Superior temporal gyrus (tissue), 1 donor: ENCODE measurements around the gene DOCK3.
"Not testable (repeated sequence)": the region's sequence is repeated elsewhere in the genome, so short reads cannot be mapped to it uniquely, and the experiment has no call there.

ENCODE experiments used
- DNase-seq: peaks from one replicate; pipeline ENCODE4 v3.0.0-alpha.2; 2016; ENCODE audit errors: extremely low spot score

Gene DOCK3

DNA sequence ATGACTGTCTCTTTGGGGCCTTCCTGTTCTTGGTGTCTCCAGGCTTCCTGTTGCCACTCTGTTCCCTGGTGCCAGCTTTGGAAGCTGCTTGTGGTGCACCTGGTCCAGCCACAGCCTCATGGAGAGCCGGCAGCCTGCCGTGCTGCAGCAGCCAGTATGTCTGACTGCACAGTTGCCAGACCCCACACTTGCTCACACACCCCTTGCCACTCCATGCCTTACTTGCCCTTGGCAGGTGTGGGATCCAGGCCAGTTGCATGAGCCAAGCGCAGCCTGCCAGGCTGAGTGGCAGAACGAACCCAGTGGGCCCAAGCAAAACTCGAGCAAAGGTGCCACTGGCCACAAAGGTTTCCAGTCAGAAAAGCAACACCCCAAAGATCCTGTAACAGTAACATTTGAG, 309.2 kb downstream of the DOCK3 start:
- DNase-seq: no peak

DNA sequence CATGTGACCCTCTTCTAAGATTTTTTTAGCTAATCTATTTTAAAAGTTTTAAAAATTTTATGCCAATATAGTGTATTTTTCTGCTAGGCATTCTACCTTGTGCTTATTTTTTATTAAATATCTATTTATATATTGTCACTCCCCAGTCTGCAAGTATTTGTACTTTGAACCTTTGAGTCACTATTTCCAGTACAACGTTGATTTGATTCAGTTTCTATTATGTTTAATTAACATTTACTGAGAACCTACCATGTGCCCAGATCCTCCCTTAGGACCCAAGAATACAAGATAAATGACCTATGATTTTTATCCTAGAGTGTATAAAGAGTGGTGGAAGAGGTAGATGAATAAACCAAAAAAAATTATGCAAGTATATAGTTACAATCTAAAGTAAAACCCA, 311.2 kb downstream of the DOCK3 start:
- DNase-seq: no peak

DNA sequence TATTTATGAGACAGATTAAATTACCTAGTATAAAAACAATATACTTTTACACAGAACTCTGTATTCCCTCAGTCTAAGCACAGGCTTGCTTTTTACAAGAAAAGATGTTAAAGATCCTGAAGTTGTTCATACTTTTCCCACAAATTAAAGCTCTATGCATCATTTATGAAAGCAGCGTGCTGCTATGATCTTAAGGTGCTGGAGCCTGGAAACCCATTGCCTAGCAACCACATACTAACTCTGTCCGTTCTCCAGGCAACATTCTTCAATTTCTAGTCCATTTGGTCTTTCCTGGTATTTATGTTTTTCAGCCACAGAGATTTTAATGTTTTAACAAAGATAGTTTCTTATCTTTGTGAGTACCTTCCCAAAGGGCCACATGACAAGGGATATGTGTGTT, 312.0 kb downstream of the DOCK3 start:
- no peak for DNase-seq

DNA sequence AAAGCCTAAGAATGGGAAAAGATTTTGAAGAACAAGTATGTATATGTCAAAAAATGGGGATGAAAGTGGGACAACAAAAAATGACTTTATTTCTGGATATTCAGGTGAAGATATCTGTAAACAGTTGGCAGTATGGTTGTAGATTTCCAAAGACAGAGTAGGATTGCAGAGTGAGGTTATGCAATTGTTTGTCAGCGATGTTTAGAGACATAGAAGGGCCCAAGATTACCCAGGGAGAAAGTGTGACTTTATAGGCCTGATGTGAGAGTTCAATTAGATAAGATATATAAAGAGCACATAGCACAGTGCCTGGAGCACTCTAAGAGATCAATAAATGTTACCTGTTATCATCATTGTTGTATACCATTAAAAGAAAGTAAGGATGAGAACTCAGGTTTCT, 319.8 kb downstream of the DOCK3 start:
- DNase-seq: no peak

DNA sequence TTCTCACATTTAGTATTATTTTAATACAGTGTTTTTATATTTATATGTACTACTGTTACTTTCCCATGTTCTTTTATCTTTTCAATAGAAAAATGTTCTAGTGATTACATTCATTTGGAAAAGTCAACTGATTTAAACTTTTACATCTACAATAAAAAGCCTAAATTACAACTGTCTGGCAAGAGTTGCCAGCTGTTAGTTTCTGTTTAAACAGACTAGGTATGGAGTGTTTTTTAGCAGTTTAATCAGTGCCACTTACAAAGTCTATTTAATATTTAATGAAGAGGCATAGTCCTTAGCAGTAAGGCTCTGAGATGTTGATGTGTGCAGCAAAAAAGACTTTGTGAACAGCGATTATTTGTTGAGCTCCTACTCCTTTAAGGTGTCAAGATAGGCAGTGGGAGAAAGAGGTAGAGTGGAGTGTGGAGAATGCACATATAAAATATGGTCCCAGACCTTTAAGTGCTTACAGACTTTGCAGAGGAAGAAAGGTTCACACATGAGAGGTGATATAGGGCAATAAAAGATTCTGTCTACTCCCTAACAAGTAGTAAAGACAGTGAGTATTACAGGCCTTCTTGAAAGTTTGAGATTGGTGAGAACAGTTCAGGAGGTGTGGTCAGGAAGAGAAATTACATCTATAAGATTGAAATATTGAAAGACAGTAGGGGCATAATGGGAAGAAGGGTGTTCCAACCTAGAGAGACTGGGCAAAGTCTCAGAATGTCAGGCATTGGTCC, 320.5 kb downstream of the DOCK3 start:
- DNase-seq: no peak

DNA sequence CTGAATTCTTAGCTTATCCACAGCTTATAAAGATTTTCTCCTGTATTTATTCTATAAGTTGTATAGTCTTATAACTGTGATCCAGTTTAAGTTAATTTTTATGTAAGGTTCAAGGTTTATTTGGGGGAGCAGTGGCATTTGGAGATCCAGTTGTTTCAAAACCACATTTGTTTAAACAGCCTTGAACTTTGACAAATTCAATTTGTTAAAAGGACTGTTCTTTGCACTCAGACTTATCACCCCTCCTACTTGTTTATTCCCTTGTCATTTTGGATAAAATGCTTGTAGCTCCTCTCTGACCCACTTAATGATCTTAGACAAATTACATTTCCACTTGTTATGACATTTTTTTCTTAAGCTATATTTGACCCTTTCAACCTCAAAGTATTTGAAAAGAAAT, 327.8 kb downstream of the DOCK3 start:
- no peak for DNase-seq

DNA sequence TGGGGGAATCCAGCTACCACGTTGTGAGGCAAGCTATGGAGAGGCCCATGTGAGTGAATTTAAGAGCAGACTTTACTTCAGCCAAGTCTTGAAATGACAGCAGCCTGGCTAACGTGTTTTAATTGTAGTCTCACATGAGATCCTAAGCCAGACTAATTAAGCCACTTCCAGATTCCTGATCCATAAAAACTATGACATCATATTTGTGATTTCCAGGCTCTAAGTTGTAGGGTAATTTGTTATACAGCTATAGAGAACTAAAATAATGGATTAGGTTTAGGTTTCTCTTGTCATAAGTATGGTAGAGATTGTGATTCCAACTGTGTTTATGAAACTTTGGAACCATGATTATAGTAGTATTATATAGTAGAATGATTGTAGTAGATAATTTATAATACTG, 329.5 kb downstream of the DOCK3 start:
- DNase-seq: no peak

DNA sequence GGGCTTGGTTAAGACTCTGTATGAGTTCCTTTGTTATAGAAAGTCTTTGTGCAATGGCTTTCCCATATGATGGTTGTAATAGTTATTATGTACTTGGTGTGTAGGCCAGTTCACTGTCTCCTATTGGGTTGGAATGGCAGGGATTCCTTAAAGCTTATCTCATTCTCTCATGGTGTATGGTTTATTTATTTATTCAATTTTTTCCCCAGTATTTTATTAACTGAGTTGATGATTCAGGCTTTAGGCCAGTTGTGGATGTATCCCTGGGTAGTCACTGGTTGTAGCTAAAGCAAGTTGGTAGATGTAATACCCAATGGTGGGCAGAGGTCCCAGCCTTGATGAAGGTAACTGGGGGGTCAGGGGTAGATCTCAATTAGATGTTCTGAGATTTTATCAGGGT, 349.4 kb downstream of the DOCK3 start:
- DNase-seq: no peak

DNA sequence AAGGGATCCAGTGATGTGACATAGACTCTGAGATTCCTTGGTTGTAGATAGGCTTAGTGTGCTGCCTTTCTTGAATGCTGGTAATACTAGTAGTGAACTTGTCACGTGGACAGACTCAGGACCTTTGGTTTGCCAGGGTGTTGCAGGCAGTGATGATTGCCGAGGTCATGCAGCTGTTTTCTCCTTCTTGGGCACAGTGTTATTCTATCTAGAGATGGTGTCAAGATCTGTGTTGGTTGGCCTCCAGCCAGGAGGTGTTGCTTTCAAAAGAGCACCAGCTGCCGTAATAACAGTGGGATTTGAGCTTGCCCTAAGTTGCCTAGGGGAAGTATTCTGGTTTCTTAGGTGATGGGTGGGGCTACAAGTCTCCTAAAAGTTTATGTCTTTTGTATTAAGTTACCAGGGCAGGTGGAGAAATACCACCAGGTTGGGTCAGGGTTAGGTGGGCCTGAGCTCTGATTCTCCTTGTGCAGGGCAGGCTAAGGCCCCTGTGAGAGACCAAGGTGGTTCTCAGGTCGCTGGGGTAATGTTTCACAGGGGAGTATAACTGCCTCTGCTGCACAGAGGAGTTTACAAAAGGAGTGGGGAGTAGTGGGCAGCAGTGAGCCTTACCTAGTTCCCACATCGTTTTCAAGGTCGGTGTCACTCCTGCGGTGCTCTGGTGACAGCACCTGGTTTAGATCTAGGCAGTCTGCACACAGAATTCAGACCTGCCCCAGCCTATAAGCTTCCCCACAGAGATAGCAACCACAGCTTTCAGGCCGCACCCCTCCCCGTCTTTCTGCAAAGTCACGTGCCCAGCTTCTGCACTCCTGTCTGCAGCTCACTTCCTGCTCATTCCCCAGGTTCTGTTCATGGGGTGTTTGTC, 350.3 kb downstream of the DOCK3 start:
- DNase-seq: no peak

DNA sequence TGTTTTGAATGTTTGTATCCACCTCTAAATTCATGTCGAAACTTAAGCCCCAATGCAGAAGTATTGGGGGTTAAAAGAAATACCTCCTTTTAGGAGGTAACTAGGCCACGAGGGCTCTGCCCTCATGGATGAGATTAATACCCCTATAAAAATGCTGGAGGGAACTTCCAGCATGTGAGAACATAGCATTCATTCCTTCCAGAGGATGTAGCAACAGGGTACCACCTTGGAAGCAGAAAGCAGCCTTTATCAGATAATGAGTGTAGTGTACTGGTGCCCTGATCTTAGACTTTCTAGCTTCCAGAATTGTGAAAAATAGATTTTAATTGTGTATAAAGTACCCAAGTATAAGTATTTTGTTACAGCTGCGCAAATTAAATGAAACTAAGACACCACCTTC, 356.9 kb downstream of the DOCK3 start:
- DNase-seq: no peak

DNA sequence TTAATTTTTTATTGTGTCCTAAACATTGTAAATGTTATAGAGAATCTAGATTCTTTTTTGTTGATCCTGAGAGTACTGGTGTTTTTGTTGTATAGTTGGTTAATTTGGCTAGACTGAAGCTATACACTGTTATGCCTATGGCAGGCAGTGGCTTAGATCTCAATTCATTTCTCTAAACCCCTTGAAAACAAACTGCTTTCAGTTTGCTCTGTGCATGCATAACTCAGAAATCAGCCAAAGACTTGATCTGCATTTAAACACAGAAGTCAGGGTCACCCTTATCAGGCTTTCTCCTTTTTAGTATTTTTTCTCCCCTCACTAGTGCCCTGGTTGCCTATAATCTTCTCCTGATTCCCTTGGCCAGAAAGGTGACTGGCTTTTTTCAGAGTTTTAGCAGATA, 360.9 kb downstream of the DOCK3 start:
- no peak for DNase-seq

DNA sequence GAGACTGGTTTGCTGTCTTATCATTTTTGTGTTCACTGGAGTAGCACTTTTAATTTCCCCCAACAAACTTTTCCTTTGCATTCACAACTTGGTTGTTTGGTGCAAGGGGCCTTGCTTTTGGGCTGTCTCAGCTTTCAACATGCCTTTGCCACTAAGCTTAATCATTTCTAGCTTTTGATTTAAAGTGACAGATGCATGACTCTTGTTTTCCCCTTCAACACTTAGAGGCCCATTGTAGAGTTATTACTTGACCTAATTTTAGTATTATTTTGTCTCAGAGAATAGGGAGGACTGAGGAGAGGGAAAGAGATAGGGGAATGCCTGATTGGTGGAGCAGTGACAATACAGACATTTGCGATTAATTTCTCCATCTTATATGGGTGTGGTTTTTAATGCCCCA, 370.3 kb downstream of the DOCK3 start:
- DNase-seq: no peak

DNA sequence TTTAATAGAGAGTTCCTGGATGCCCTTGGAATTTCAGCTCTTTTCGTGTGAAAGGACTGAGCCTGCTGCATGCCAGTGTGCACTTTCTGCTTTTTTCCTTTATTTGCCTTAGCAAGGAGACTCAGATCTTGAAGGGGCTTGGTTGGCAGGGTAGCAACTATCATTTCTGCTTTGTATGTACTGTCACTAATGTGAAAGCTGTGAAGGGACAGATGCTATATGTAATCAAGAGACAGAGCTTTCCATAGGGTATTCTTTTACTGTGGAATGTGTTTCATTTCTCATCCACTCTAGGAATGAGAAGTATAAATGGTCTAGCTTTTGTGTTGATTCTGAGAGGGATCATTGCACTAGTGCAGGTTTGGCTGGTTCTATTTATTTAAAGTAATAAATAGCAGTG, 377.8 kb downstream of the DOCK3 start:
- DNase-seq: no peak

DNA sequence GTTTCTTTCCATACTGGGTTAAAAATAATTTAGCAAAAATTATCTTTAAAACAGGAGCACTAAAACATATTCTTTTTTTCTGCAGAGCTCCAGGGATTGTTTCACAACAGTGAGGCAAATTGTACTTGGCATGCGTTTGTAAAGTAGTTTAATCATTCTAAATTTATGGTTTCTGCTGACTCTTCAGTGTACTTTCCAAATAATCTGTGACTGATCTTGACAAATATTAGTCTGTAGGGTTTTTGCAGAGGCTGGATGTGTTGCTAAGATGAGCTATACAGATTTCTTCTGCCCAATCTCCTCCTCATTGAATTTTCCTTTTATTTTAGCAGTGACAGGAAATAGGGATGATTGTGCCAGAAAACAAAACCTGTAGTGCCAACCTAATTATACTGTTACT, 382.4 kb downstream of the DOCK3 start:
- DNase-seq: no peak

DNA sequence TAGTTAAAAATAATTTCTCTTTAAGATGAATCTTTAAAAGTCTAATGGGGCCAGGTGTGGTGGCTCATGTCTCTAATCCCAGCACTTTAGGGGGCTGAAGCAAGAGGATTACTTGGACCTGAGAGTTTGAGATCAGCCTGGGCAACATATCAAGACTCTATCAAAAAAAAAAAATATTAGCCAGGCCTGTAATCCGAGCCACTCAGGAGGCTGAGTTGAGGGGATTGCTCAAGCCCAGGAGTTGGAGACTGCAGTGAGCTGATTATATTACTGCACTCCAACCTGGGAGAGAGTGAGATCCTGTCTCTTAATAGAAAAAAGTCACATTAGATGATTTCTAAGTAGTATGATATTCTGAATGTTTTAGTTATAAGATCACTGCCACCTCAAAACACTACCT, 388.3 kb downstream of the DOCK3 start:
- no peak for DNase-seq

DNA sequence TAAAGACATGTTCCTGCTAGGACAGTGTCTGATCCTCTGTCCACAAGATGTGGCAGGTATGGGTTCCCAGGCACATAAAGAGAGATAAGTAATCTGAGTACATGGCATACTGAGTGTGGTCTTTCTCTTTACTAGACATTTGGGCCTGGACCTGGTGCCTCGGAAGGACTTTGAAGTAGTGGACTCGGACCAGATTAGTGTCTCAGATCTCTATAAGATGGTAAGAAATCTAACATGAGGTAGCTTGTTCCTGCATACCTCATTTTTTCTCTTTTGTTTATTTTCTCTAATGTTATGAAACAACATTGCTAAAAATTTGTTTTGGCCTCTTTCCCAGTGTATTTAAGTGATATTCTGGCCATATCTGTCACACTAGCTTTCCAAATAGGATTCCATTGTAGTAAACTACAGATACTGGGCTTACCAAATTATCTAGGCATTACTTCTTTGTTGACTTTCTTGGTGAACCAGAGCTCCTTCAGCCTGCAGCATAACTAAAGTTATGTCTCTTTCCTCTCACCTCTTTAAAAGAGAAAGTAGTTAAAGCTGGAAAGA, 400.6 kb downstream of the DOCK3 start:
- no peak for DNase-seq

DNA sequence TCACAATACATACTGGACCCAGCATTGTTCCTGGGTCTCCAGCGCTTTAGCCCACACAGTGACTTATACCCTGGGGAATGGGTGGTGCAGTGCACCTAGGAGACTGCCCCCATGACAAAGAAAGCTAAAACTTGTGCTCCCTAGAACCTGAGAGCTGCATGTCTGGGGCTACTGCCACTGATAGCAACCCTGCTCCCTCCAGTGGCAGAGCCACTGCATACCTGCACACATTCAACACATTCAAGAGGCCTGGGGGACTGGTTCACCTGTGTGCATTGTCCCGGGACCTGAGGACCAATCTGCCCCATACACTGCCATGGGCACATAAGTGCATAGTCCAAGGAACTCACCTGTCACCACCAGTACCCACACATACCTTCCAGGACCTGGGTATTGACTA, 407.6 kb downstream of the DOCK3 start:
- no peak for DNase-seq

DNA sequence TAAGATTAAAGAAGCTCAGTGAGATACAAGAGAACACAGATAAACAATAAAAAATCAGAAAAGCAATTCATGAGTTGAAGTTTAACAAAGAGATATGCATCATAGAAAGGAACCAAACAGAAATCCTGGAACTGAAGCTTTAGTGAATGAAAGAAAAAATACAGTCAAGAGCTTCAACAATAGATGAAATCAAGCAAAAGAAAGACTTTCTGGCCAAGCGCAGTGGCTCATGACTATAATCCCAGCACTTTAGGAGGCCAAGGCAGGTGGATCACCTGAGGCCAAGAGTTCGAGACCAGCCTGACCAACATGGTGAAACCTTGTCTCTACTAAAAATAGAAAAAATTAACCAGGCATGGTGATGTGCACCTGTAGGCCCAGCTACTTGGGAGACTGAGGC, 408.8 kb downstream of the DOCK3 start:
- no peak for DNase-seq

DNA sequence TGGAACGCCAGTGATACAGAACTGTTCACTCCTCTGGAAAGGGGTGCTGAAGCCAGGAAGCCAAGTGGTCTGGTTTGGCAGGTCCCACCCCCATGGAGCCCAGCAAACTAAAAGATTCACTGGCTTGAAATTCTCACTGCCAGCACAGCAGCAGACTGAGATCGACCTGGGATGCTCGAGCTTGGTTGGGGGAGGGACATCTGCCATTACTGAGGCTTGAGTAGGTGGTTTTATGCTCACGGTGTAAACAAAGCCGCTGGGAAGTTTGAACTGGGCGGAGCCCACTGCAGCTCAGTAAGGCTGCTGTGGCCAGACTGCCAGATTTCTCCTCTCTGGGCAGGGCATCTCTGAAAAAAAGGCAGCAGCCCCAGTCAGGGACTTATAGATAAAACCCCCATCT, 417.4 kb downstream of the DOCK3 start:
- not testable (repeated sequence) for DNase-seq

DNA sequence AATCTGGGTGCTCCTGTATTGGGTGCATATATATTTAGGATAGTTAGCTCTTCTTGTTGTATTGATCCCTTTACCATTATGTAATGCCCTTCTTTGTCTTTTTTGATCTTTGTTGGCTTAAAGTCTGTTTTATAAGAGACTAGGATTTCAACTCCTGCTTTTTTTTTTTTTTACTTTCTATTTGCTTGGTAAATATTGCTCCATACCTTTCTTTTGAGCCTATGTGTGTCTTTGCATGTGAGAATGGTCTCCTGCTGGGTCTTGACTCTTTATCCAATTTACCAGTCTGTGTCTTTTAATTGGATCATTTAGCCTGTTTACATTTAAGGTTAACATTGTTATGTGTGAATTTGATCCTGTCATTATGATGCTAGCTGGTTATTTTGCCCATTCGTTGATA, 420.1 kb downstream of the DOCK3 start:
- DNase-seq: not testable (repeated sequence)

DNA sequence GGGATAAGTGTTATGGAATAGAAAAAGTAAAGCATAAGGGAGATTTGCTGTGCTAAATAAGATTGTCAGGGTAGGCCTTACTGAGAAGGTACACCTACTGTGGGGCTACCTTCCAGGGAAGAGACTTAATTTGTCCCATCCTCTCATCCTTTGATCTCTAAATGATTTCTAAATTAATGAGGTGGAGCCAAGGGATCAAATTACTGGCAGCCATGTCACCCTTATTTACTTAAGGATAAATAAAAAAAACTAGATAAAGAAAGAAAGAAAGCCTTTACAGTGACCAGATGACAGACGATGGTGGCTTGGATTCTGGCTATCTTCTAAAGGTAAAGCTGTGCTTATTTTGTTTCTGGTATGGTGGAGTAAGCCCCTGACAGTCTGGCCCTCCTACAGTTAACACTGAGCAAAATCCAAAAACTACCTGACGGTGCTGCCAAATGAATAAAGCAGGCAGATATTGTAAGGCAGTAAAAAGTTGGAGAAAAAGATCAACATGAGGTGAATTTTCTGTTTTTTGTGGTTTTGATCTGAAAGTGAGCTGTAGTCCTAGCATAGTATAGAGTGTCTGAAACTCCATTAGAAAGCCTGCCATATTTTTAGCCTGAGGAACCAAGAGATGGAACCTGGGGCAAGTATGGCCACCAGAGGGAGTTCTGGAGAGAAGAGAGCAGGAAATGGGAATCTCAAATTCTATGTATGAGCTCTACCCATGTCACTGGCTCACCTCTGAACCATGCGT, 425.2 kb downstream of the DOCK3 start:
- peak; percentile 27 for DNase-seq

DNA sequence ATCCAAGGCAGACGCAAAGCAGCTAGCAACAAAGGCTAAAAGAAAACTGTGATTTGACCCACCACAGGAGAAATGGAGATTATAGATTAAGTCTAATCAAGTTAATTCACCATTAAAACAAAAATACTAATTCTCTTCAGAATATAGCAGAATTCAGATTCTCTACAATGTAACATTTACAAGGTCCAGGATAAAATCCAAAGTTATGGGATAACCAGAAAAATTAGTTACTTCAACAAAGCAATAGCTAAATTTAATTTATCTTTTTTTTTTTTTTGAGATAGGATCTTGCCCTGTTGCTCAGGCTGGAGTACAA, 425.8 kb downstream of the DOCK3 start:
- DNase-seq: no peak

DNA sequence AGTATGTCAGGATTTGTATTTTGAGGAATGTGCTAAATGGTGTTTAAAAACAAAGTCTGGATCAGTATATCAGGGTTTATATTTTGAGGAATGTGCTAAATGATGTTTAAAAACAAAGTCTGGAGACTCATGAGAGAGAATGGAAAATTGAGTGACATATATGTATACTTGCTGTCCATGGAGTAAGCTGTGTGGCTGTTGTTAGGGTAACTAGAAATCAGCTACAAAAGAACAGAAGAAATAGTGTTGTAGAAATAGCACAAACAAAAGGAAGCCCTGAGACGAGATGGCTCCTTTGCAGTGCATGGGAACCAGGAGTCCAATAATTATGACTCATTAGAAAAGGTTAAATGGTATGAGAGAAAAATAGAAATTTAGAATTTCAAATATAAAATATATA, 427.7 kb downstream of the DOCK3 start:
- DNase-seq: no peak
